ENCODE measurements around the gene RNF217.

DNA sequence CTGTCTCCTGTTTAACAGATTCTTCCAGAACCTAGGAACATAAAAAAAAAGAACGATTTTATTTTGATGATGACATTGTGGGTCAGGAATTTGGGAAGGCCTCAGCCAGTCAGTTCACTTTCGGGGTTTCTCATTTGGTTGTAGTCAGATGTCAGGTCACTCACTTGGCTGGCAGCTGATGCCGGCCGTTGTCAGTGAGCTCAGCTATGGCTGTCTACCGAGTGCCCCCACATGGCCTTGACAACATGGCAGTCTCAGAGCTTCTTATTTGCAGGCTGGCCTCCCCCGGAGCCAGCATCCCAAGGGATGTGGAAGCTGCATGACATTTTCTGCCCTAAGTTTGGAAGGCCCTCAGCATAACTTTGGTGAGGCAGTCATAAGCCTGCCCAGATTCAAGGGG lies 11.5 kb downstream of the RNF217 start:
- no peak for TF ChIP-seq POLR2A (IDR thresholded peaks at IDR 0.05; ENCODE audit: low read depth, low read length)
- no peak for TF ChIP-seq POLR2AphosphoS5 (IDR thresholded peaks at IDR 0.05; ENCODE audit: low read depth, low read length)

Data from GM12892 (cell line).